Nephron progenitor cell (in vitro differentiated cells): ENCODE measurements around the gene TMEM87B.

ENCODE experiments used
- DNase-seq: peaks from one replicate; pipeline ENCODE4 v3.0.0; 2021
- H3K27ac Mint-ChIP-seq: 2 replicates; pipeline ENCODE4 v1.8.0; 2021; ENCODE audit warnings: mild to moderate bottlenecking, moderate library complexity, mixed read lengths
- H3K27me3 Mint-ChIP-seq: 2 replicates; pipeline ENCODE4 v1.8.0; 2021; ENCODE audit warnings: mild to moderate bottlenecking, low read depth, mixed read lengths; ENCODE audit not compliant: poor library complexity
- H3K36me3 Mint-ChIP-seq: 2 replicates; pipeline ENCODE4 v1.8.0; 2021; ENCODE audit warnings: low read depth, mixed read lengths
- H3K4me1 Mint-ChIP-seq: 2 replicates; pipeline ENCODE4 v1.8.0; 2021; ENCODE audit warnings: mixed read lengths
- H3K4me3 Mint-ChIP-seq: 2 replicates; pipeline ENCODE4 v1.8.0; 2021; ENCODE audit warnings: mild to moderate bottlenecking, moderate library complexity, mixed read lengths
- H3K9me3 Mint-ChIP-seq: 2 replicates; pipeline ENCODE4 v1.8.0; 2021; ENCODE audit warnings: mild to moderate bottlenecking, moderate library complexity, mixed read lengths
- CTCF ChIP-seq: fragments of 200-600 bp; sonication (generic); IDR thresholded peaks from 2 replicates; pipeline ENCODE4 v1.5.0; 2021; ENCODE audit warnings: antibody characterized with exemption

TMEM87B gene

GRCh38 chr2:112148477-112148876, 93.4 kb downstream of the TMEM87B start:
- no peak overlapping the region for H3K4me3 Mint-ChIP-seq

GRCh38 chr2:112149194-112149593, 94.1 kb downstream of the TMEM87B start:
- Mint-ChIP-seq H3K36me3 (peaks cover 73% of the 10 kb centered on the region), H3K9me3 (no peaks in the 10 kb centered on the region), H3K27me3 (peaks cover 8% of the 10 kb centered on the region), H3K4me1 (peaks cover 43% of the 10 kb centered on the region), H3K4me3 (no peak overlapping the region), H3K27ac (no peak overlapping the region)
- no peak for DNase-seq
- no peak for TF ChIP-seq CTCF

More at GRCh38 chr2:112148477-112148876, 93.4 kb downstream of the TMEM87B start:
- peak overlapping the region; percentile 48 for H3K27ac Mint-ChIP-seq
- peaks cover 40% of the 10 kb centered on the region for H3K4me1 Mint-ChIP-seq
- H3K36me3 Mint-ChIP-seq: peaks cover 73% of the 10 kb centered on the region
- TF ChIP-seq CTCF: no peak
- H3K27me3 Mint-ChIP-seq: peaks cover 8% of the 10 kb centered on the region
- H3K9me3 Mint-ChIP-seq: no peaks in the 10 kb centered on the region
- DNase-seq: no peak

- TF ChIP-seq CTCF: no peak
- Mint-ChIP-seq H3K9me3 (no peaks in the 10 kb centered on the region), H3K36me3 (peaks cover 72% of the 10 kb centered on the region), H3K4me1 (peaks cover 45% of the 10 kb centered on the region), H3K27me3 (peaks cover 8% of the 10 kb centered on the region), H3K4me3 (no peak overlapping the region), H3K27ac (no peak overlapping the region)
- no peak for DNase-seq
Measured at GRCh38 chr2:112149866-112150435, 94.9 kb downstream of the TMEM87B start.

GRCh38 chr2:112150447-112150846, 95.4 kb downstream of the TMEM87B start:
- Mint-ChIP-seq H3K27ac (peak overlapping the region; percentile 66), H3K27me3 (peaks cover 8% of the 10 kb centered on the region), H3K36me3 (peaks cover 67% of the 10 kb centered on the region), H3K4me1 (peaks cover 46% of the 10 kb centered on the region), H3K9me3 (no peaks in the 10 kb centered on the region), H3K4me3 (no peak overlapping the region)
- TF ChIP-seq CTCF: no peak
- DNase-seq: no peak

GRCh38 chr2:112150851-112151250, 95.8 kb downstream of the TMEM87B start:
- Mint-ChIP-seq H3K4me3 (no peak overlapping the region), H3K4me1 (peaks cover 50% of the 10 kb centered on the region), H3K27ac (peak overlapping the region; percentile 66), H3K9me3 (no peaks in the 10 kb centered on the region), H3K27me3 (peaks cover 8% of the 10 kb centered on the region), H3K36me3 (peaks cover 68% of the 10 kb centered on the region)
- no peak for DNase-seq
- no peak for TF ChIP-seq CTCF

GRCh38 chr2:112151271-112151670, 96.2 kb downstream of the TMEM87B start:
- H3K27ac Mint-ChIP-seq: no peak overlapping the region
- peaks cover 72% of the 10 kb centered on the region for H3K36me3 Mint-ChIP-seq
- H3K4me3 Mint-ChIP-seq: no peak overlapping the region
- no peak for TF ChIP-seq CTCF
- no peaks in the 10 kb centered on the region for H3K9me3 Mint-ChIP-seq
- no peak for DNase-seq
- peaks cover 54% of the 10 kb centered on the region for H3K4me1 Mint-ChIP-seq
- peaks cover 8% of the 10 kb centered on the region for H3K27me3 Mint-ChIP-seq
